KMS-11 (cell line): ENCODE results near the gene PEX16.
A peak's percentile ranks its signal among the peaks of the same experiment; 100 is the strongest.

Source experiments
- H2AFZ ChIP-seq: fragments of 200-600 bp; sonication (generic); 2 replicates; pipeline ENCODE4 v1.6.1; 2016; ENCODE audit warnings: antibody characterized with exemption, mixed run types, low read depth
- H3K27ac ChIP-seq: fragments of 200-600 bp; sonication (generic); 2 replicates; pipeline ENCODE4 v1.6.1; 2016; ENCODE audit warnings: mild to moderate bottlenecking, mixed run types
- H3K27me3 ChIP-seq: fragments of 200-600 bp; sonication (generic); 2 replicates; pipeline ENCODE4 v1.6.1; 2017; ENCODE audit warnings: mild to moderate bottlenecking, low read depth, mixed run types, moderate library complexity; ENCODE audit not compliant: insufficient read depth
- H3K36me3 ChIP-seq: fragments of 200-600 bp; sonication (generic); 2 replicates; pipeline ENCODE4 v1.6.1; 2017; ENCODE audit warnings: mild to moderate bottlenecking, mixed run types; ENCODE audit not compliant: insufficient read depth
- H3K4me1 ChIP-seq: fragments of 200-600 bp; sonication (generic); 2 replicates; pipeline ENCODE4 v1.6.1; 2016; ENCODE audit warnings: mild to moderate bottlenecking, low read depth, mixed run types; ENCODE audit not compliant: poor library complexity, severe bottlenecking
- H3K4me2 ChIP-seq: fragments of 200-600 bp; sonication (generic); 2 replicates; pipeline ENCODE4 v1.7.0; 2016; ENCODE audit warnings: mild to moderate bottlenecking, mixed run types
- H3K4me3 ChIP-seq: fragments of 200-600 bp; sonication (generic); IDR thresholded peaks from 2 replicates; pipeline ENCODE4 v1.6.1; 2017; ENCODE audit warnings: low read depth, low read length, mixed read lengths; ENCODE audit not compliant: insufficient read depth
- H3K79me2 ChIP-seq: fragments of 200-600 bp; sonication (generic); 2 replicates; pipeline ENCODE4 v1.6.1; 2016; ENCODE audit warnings: low read depth, mixed run types; ENCODE audit not compliant: insufficient read depth
- H3K9ac ChIP-seq: fragments of 200-600 bp; sonication (generic); 2 replicates; pipeline ENCODE4 v1.6.1; 2016; ENCODE audit warnings: mild to moderate bottlenecking, mixed run types
- H4K20me1 ChIP-seq: fragments of 200-600 bp; sonication (generic); 2 replicates; pipeline ENCODE4 v1.6.1; 2016; ENCODE audit warnings: mild to moderate bottlenecking, mixed run types; ENCODE audit not compliant: insufficient read depth
- CTCF ChIP-seq: fragments of 200-600 bp; sonication (generic); conservative IDR thresholded peaks from 2 replicates; pipeline ENCODE4 v1.6.1; 2017; ENCODE audit warnings: low read depth, mild to moderate bottlenecking, antibody characterized with exemption, low read length, moderate library complexity, mixed read lengths

The PEX16 gene

GRCh38 chr11:45885921-45886721 is 31.6 kb downstream of the PEX16 start:
- no peaks in the 10 kb centered on the region for H3K27me3 ChIP-seq
- no peak overlapping the region for H3K27ac ChIP-seq
- H3K4me2 ChIP-seq: peak overlapping the region; percentile 56
- H4K20me1 ChIP-seq: no peaks in the 10 kb centered on the region
- no peak for TF ChIP-seq CTCF
- no peak overlapping the region for H2AFZ ChIP-seq
- no peak overlapping the region for H3K4me3 ChIP-seq
- no peak overlapping the region for H3K9ac ChIP-seq
- no peaks in the 10 kb centered on the region for H3K36me3 ChIP-seq
- peaks cover 2% of the 10 kb centered on the region for H3K4me1 ChIP-seq
- no peaks in the 10 kb centered on the region for H3K79me2 ChIP-seq

DNA sequence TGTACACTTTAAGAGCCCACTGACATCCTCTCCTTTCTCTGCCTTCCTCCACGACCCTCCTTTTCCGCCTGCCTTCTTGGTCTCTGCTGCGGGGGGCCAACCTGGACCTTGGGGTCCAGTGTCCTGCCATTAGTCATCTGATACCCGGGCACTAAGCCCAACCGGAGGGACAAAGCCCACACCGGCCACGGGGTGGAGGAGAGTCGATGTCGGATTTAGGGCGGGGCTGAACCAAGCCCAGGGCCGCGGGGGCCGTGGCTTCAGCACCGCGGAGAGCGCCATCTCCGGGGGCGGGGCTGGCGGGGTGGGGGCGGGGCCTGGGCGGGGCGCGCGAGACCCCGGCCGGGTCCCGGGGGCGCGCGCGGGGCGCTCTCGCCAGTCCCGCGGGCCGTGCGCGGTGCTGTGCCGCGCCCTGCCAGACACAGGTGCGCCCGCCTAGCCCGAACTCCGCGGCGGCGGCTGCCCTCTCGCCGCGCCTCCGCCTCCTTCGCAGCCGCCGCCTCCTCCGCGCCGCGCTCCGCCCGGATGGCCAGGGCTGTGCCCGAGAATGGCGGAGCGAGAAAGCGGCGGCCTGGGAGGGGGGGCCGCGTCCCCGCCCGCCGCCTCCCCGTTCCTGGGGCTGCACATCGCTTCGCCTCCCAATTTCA is 32.3 kb downstream of the PEX16 start, which contains the start of gene MAPK8IP1:
MAPK8IP1 (plus strand) TSS at position 378 of the 647 bp plus-strand sequence; CDS start at position 548, 170 bp downstream.
- TF ChIP-seq CTCF: no peak
- no peaks in the 10 kb centered on the region for H3K27me3 ChIP-seq
- H3K79me2 ChIP-seq: no peaks in the 10 kb centered on the region

GRCh38 chr11:45884596-45885185 is 33.0 kb downstream of the PEX16 start:
- H4K20me1 ChIP-seq: no peaks in the 10 kb centered on the region
- no peaks in the 10 kb centered on the region for H3K36me3 ChIP-seq
- no peak for TF ChIP-seq CTCF
- no peaks in the 10 kb centered on the region for H3K27me3 ChIP-seq
- H3K27ac ChIP-seq: no peak overlapping the region
- no peaks in the 10 kb centered on the region for H3K79me2 ChIP-seq
- H3K4me1 ChIP-seq: peaks cover 2% of the 10 kb centered on the region
- H3K4me3 ChIP-seq: no peak overlapping the region
- peak overlapping the region; percentile 68; the same call in 1 of the 2 replicates for H3K4me2 ChIP-seq
- no peak overlapping the region for H3K9ac ChIP-seq
- H2AFZ ChIP-seq: no peak overlapping the region

More for the DNA sequence above, 32.3 kb downstream of the PEX16 start, which contains the start of gene MAPK8IP1:
- Histone ChIP-seq H3K9ac (no peak within 1 kb of the TSS), H3K4me3 (no peak within 1 kb of the TSS), H4K20me1 (no peaks in the 10 kb centered on the region), H2AFZ (no peak within 1 kb of the TSS), H3K27ac (no peak within 1 kb of the TSS), H3K4me2 (peak within 1 kb of the TSS; percentile 68), H3K36me3 (no peaks in the 10 kb centered on the region), H3K4me1 (peaks cover 2% of the 10 kb centered on the region)

GRCh38 chr11:45881708-45882368 is 35.8 kb downstream of the PEX16 start:
- no peak overlapping the region for H3K27ac ChIP-seq
- H3K9ac ChIP-seq: no peak overlapping the region
- TF ChIP-seq CTCF: no peak
- no peak overlapping the region for H2AFZ ChIP-seq
- no peaks in the 10 kb centered on the region for H4K20me1 ChIP-seq
- H3K36me3 ChIP-seq: no peaks in the 10 kb centered on the region
- H3K4me3 ChIP-seq: no peak overlapping the region
- H3K4me2 ChIP-seq: no peak overlapping the region
- peaks cover 2% of the 10 kb centered on the region for H3K4me1 ChIP-seq
- no peaks in the 10 kb centered on the region for H3K79me2 ChIP-seq
- H3K27me3 ChIP-seq: no peaks in the 10 kb centered on the region
